GM23338 (cell line): ENCODE data around the gene ESPN. TPM values are rescaled to one million over a fixed set of nuclear protein-coding genes. Genes with fewer than 3 reads are reported as not detected.
A peak's percentile ranks its signal among the peaks of the same experiment; 100 is the strongest.

Experiments used
- ATAC-seq: fragments of 200-7000 bp; cut with Tn5 transposase; 3 replicates; pipeline ENCODE4 v1.9.1; 2020
- DNase-seq: peaks from one replicate; pipeline ENCODE4 v3.0.0-alpha.2; 2015; ENCODE audit warnings: low spot score
- H2AFZ ChIP-seq: fragments of 200-600 bp; sonication (generic); 2 replicates; pipeline ENCODE4 v1.8.0; 2016; ENCODE audit warnings: antibody characterized with exemption, mild to moderate bottlenecking, moderate library complexity
- H3F3A ChIP-seq: fragments of 200-600 bp; sonication (generic); replicated peaks from 2 replicates; pipeline ENCODE4 v1.8.0; 2017; ENCODE audit warnings: antibody characterized with exemption, mixed run types, low read depth
- H3K27ac ChIP-seq: fragments of 200-600 bp; sonication (generic); 2 replicates; pipeline ENCODE4 v1.6.1; 2016; ENCODE audit warnings: low read depth
- H3K27me3 ChIP-seq: fragments of 200-600 bp; sonication (generic); 2 replicates; pipeline ENCODE4 v1.8.0; 2016; ENCODE audit warnings: mild to moderate bottlenecking, mixed run types, moderate library complexity; ENCODE audit not compliant: insufficient read depth
- H3K36me3 ChIP-seq: fragments of 200-600 bp; sonication (generic); 2 replicates; pipeline ENCODE4 v1.8.0; 2016; ENCODE audit warnings: mild to moderate bottlenecking; ENCODE audit not compliant: insufficient read depth
- H3K4me1 ChIP-seq: fragments of 200-600 bp; sonication (generic); 2 replicates; pipeline ENCODE4 v1.8.0; 2016; ENCODE audit warnings: mild to moderate bottlenecking, moderate library complexity; ENCODE audit not compliant: insufficient read depth
- H3K4me2 ChIP-seq: fragments of 200-600 bp; sonication (generic); 2 replicates; pipeline ENCODE4 v1.7.1; 2017; ENCODE audit warnings: mixed run types
- H3K4me3 ChIP-seq: fragments of 200-600 bp; sonication (generic); 2 replicates; pipeline ENCODE4 v1.6.1; 2016; ENCODE audit warnings: mixed run types
- H3K79me2 ChIP-seq: fragments of 200-600 bp; sonication (generic); replicated peaks from 2 replicates; pipeline ENCODE4 v1.8.0; 2017; ENCODE audit warnings: mild to moderate bottlenecking; ENCODE audit not compliant: insufficient read depth
- H3K9me2 ChIP-seq: fragments of 200-600 bp; sonication (generic); 2 replicates; pipeline ENCODE4 v1.8.0; 2017; ENCODE audit not compliant: insufficient read depth
- H4K20me1 ChIP-seq: fragments of 200-600 bp; sonication (generic); replicated peaks from 2 replicates; pipeline ENCODE4 v1.8.0; 2017; ENCODE audit warnings: mild to moderate bottlenecking; ENCODE audit not compliant: insufficient read depth
- H3K27ac Mint-ChIP-seq: 2 replicates; pipeline ENCODE4 v1.8.0; 2020; ENCODE audit warnings: inconsistent platforms, mild to moderate bottlenecking, moderate library complexity, mixed read lengths
- H3K27me3 Mint-ChIP-seq: 3 replicates; pipeline ENCODE4 v1.8.0; 2022; ENCODE audit warnings: low read depth, mild to moderate bottlenecking, moderate library complexity, mixed read lengths, inconsistent platforms; ENCODE audit not compliant: insufficient read depth, poor library complexity
- H3K36me3 Mint-ChIP-seq: 3 replicates; pipeline ENCODE4 v1.8.0; 2021; ENCODE audit warnings: low read depth, mild to moderate bottlenecking, inconsistent platforms, moderate library complexity, mixed read lengths
- H3K4me1 Mint-ChIP-seq: 3 replicates; pipeline ENCODE4 v1.8.0; 2020; ENCODE audit warnings: mild to moderate bottlenecking, inconsistent platforms, mixed read lengths
- H3K4me3 Mint-ChIP-seq: 3 replicates; pipeline ENCODE4 v1.8.0; 2021; ENCODE audit warnings: moderate library complexity, mild to moderate bottlenecking, inconsistent platforms, mixed read lengths
- H3K9me3 Mint-ChIP-seq: 3 replicates; pipeline ENCODE4 v1.8.0; 2020; ENCODE audit warnings: moderate library complexity, mild to moderate bottlenecking, inconsistent platforms, mixed read lengths
- CTCF ChIP-seq, 2 experiments: fragments of 200-600 bp in 1 of 2; sonication (generic) in 1 of 2; conservative IDR thresholded peaks; 2 replicates each; pipeline versions ENCODE4 v1.5.1 to v1.6.1; 2016 to 2017; ENCODE audit warnings: antibody characterized with exemption in 2 of 2, low read depth in 2 of 2, mild to moderate bottlenecking in 2 of 2, moderate library complexity in 1 of 2
- EZH2phosphoT487 ChIP-seq: fragments of 200-600 bp; sonication (generic); IDR thresholded peaks from one replicate; pipeline ENCODE4 v1.8.1; 2018; ENCODE audit warnings: antibody characterized with exemption; ENCODE audit not compliant: unreplicated experiment
- JUNB ChIP-seq: IDR thresholded peaks from one replicate; pipeline ENCODE4 v1.6.1; 2016; ENCODE audit warnings: antibody characterized with exemption; ENCODE audit not compliant: unreplicated experiment
- STAT1 ChIP-seq: IDR thresholded peaks from one replicate; pipeline ENCODE4 v1.6.1; 2016; ENCODE audit warnings: antibody characterized with exemption; ENCODE audit not compliant: unreplicated experiment
- ZNF114 ChIP-seq: fragments of 250-450 bp; sonication (Bioruptor Pico); IDR thresholded peaks from 2 replicates; pipeline ENCODE4 v1.5.0; 2020; ENCODE audit warnings: mild to moderate bottlenecking, moderate library complexity
- ZNF331 ChIP-seq: fragments of 250-450 bp; sonication (Bioruptor Pico); IDR thresholded peaks from 2 replicates; pipeline ENCODE4 v1.5.0; 2020; ENCODE audit warnings: low read depth, mild to moderate bottlenecking, moderate library complexity
- ZNF462 ChIP-seq: fragments of 250-450 bp; sonication (Bioruptor Pico); IDR thresholded peaks from 2 replicates; pipeline ENCODE4 v1.5.0; 2020; ENCODE audit warnings: mild to moderate bottlenecking, moderate library complexity
- polyA plus RNA-seq: library from polyadenylated mRNA; unstranded; fragments of >200 nt; fragmentation: Nextera tagmentation; extraction: Ambion mirVana; gene quantifications from 2 replicates; pipeline ENCODE4 v1.2.1, GENCODE V29; 2016
- total RNA-seq: library from RNA; depleted of rRNA; stranded (reverse); fragments of >200 nt; shearing (Covaris generic); gene quantifications from 2 replicates; pipeline ENCODE4 v1.2.3, GENCODE V29; 2014

ESPN gene
- total and polyA plus RNA-seq, 2 experiments from 2014 or later: 12.2 to 13.6 TPM

- no peak for TF ChIP-seq JUNB
- no peak for TF ChIP-seq ZNF114 (CRISPR knock-in tag)
- TF ChIP-seq STAT1: no peak
- no peak for TF ChIP-seq EZH2phosphoT487
- no peak for TF ChIP-seq ZNF462 (CRISPR knock-in tag)
Measured at GRCh38 chr1:6463120-6463412, 38.5 kb downstream of the ESPN start (continued).

- peaks cover 12% of the 10 kb centered on the region; the same call in 1 of the 2 replicates for H3F3A ChIP-seq
- peaks cover 18% of the 10 kb centered on the region for H3K4me1 Mint-ChIP-seq
- ATAC-seq (peak; percentile 1; the same call in 2 of the 3 replicates), DNase-seq (no peak)
- H3K9me3 Mint-ChIP-seq: no peaks in the 10 kb centered on the region; the same call in 1 of the 3 replicates
- H3K4me1 ChIP-seq: peaks cover 12% of the 10 kb centered on the region
- H3K4me2 ChIP-seq: no peak overlapping the region
- H4K20me1 ChIP-seq: no peaks in the 10 kb centered on the region; the same call in 1 of the 2 replicates
- no peak overlapping the region for H3K4me3 ChIP-seq
- no peak overlapping the region for H3K27ac ChIP-seq
- H3K9me2 ChIP-seq: no peaks in the 10 kb centered on the region
- H3K27me3 ChIP-seq: peaks cover 5% of the 10 kb centered on the region; the same call in 1 of the 2 replicates
- H2AFZ ChIP-seq: no peak overlapping the region
- no peaks in the 10 kb centered on the region for H3K79me2 ChIP-seq
- H3K27ac Mint-ChIP-seq: no peak overlapping the region
- peaks cover 15% of the 10 kb centered on the region for H3K27me3 Mint-ChIP-seq
- TF ChIP-seq CTCF (conservative IDR thresholded peaks at IDR 0.05; ENCODE audit: low read depth in 2 of 2) (peak in 1 of 2 experiments; percentile 46; a peak in 2 of 4 replicates), ZNF331 (CRISPR knock-in tag) (no peak)
- peak overlapping the region; percentile 24; the same call in 2 of the 3 replicates for H3K4me3 Mint-ChIP-seq
- H3K36me3 ChIP-seq: no peaks in the 10 kb centered on the region
- H3K36me3 Mint-ChIP-seq: peaks cover 24% of the 10 kb centered on the region
Measured at GRCh38 chr1:6464514-6464836, 39.9 kb downstream of the ESPN start.
